HUDEP-2 (cell line): ENCODE data around the gene MRPL24.

ENCODE experiments used
- DNase-seq, 76 experiments: peaks; one replicate each; lab custom pipeline; 2025; ENCODE audit not compliant: unreplicated experiment in 76 of 76; lab: John Stamatoyannopoulos, UW

Gene MRPL24

DNA sequence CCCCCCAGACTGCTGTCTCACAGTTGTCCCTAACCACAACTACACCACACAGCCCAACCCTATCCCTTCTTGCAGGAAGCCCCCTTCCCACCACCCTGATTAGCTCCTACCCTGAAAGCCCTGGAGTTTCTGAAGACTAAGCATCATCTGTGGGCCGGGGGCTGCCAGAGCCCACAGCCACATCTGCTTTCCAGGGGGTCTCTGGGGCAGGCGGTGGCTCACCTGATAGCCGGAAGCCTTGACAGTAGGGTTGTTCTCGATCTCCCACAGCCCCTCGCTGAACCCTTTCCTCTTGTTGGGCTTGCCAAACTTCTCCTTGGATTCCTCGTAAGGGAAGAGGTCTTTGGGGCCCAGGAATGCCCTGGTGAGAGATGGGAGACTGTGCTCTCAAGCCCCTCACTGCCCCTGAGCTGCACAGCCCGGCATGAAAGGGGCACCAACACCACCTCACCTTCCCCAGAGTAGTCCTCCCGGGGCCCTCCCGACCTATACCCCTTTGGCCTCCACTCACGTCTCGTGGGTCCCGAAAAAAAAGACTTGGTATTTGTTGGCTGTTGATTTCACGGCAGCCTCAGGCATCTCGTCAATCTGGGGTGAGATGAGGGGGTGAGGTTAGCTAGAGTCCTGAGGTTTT lies 4.0 kb upstream of the MRPL24 start:
- DNase-seq: no peak

DNA sequence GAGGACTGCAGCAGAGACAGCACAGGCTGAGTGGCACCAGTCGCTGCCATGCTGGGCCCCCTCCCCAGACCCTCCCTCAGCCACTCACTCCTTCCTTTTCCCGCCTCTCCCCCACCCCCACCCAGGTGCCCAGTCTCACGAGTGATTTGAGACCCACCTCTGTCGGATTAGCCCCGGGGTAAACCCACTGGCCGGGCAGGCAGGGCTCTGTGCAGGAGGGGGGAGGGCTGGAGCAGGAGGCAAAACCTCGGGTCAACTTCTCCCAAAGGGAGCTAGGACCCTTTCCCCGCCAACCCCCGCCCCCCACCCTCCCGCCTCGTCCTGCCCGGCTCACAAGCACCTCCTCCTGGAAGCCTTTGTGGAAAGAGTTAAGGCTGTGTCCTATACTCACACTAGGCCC lies 3.5 kb upstream of the MRPL24 start:
- DNase-seq: no peak

DNA sequence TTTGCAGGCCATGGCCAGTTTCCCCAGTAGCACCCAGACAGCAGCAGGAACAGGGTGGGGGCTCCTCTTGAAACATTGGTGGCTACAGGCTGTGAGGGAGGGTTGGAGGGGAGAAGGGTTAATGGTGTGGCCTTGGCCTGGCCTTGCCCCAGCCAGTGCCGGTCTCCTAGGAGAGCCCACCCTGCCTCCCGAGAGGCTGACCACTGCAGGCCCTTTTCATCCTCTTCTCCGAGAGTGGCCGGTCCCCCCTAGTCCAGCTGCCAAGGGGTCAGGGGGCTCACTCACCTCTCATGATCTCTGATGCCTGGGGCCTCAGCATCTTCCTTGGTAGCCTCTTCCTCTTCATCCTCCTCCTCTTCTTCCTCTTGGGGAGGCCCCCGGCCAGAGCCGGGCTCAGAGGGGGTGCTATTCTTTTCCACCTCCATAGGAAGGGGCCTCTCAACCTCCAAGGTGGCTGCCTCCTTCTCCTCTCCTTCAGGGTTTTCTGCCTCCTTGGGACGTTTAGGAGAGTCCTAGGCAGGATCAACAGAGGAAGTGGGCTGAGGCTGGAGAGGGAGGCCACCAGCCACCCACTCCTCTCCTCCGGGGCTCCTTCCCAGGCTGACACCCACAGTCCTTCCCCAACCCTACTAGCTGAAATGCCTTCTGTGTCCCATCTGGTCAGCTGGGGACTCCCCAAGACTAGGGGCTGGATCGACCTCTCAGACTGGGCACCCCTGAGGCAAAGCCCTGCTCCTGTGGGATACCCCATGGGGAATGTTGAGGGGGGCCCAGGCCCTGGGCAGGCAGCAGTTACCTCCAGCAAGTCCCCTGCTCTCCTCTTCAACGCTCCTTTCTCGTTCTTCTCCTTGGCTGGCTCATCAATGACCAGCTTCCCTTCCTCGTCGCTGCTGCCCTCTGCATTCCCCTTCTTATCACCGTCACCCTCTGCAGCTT lies 2.7 kb upstream of the MRPL24 start:
- no peak for DNase-seq

DNA sequence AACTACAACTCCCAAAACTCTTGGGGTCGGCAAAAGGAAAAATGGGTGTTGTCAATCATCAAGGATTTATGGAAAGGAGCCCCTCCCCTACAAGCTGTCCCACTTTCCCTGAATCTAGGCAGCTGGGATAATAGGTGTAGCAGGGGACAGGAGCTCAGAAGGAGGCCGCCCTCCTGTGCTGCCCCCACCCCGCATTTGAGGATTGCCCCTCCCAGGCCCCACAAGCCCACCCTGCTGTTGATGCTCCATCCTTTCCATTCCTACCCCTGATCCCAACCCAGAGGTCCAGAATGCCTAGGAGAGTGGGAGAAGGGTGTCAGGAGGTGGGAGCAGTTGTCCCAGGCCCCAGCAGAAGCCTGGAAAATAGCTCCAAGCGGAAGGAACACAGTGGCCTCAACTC lies 1.9 kb upstream of the MRPL24 start:
- DNase-seq: no peak

DNA sequence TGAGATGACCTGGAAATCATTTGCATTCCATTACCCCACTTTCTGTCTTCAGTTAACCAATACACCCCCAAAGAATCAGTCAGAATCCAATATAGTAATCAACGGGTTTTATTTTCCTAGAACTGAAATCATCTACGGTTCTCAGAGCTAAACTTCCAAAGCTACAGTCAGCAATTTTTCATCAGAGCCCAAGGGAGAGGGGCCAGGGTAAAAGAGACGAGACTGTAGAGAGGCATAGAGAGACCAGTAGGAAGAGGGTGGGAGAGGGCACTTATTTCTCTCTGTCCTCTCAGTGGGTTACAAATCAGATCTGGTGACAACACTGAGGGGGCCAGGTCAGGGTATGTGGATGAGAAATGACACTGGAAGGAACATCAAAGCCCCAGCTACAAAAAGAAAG lies 1.1 kb upstream of the MRPL24 start:
- no peak for DNase-seq

DNA sequence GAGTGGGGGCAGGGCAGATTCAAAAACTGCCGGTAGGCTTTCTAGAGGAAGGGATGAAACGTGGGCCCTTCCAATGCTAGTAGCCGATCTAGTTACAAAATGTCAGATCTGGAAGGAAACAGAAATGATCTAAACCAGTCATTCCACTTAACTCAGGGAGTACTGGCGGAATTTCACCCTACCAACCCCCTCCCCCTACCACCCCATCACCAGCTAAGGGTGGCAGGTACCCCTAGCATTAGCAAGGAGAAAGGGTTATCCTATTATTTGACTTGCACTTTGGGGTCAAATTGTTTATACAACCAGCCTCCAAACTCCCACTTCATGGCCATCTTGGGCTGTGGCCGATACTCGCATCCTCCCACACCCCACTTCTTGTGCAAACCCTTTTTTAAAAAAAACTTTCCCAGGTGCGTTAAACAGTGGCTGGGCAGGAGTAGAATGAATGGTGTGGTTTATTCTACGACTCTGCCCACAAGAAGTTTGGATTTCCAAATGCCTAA lies 644 bp upstream of the MRPL24 start:
- no peak for DNase-seq

DNA sequence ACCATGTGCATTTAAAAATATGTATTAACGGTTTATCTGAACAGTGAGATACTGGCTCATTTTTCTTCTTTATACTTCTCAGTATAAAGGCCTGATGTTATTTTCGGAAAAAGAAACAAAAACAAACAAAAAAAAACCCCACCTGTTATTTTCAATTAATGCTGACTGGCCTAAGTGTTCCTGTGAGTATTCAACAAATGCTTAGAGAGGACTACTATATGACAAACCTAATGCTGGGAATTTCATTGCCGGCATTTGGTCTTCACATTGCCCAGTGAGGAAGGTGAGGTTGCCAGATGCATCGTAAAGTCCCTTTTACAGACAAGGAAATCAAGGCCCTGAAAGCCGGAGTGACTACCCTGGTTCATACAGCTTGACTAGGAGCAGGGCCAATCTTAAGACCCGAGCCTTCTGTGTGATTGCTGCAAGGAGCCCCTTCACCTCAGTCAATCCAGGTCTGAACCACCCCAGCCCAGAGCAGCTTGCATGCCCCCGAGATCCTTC lies 599 bp downstream of the MRPL24 start:
- peak in 10 of 76 experiments; percentile 10 to 65 (median 32) for DNase-seq

DNA sequence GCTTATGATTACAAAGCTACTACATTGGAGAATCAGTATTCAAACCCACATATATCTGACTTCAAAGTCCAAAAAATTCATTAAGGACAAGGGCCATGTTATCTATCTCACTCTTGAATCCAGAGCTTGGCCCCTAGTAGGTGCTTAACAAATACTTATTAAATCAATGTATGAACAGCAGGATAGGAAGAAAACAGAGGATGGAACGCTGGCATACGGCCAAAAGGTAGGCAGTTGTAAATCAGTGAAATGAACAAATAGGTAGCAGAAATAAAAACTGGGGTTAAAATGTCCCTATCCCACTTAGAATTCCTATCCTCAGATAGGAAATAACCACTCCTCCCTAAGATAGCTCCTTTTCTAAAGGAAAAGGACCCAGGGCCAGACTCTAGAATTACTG lies 2.0 kb downstream of the MRPL24 start:
- no peak for DNase-seq

DNA sequence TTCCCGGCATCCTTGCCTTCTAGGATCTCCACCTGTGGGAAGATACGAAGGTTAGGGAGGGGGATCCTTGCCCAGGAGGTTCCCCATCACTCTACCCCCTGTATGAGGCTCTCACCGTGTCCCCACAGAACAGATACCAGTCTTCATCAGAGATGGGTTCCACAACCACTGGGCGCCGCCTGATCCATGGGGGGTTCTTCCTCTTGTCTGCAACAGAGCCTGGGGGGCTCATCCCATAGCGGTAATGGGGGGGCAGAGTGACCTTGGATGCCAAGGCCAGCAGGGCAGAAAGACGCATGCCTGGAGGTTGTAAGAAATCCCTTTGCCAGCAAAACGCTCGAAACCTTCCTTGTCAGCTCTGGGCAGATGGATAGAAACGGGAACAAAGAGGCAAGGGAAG lies 2.5 kb downstream of the MRPL24 start:
- DNase-seq: no peak

DNA sequence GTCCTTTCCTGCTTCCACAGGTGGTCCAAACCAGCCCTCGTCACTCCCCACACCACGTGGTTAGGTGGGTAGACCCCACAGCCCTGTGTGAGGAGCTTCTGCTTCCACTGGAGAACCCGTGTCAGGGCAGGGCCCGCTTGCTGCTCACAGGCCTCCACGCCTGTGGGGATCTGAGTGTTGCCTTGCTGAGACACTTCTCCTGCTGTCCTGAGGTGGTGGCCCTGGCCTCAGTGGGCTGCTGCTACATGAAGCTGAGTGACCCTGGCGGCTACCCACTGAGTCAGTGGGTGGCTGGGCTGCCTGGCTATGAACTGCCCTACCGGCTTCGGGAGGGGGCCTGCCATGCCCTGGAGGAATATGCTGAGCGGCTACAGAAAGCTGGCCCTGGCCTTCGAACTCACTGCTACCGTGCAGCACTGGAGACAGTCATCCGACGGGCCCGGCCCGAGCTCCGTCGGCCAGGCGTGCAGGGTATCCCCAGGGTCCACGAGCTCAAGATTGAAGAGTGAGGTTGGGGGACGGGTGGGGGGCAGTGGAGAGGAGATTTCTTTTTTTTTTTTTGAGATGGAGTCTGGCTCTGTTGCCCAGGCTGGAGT lies 6.8 kb downstream of the MRPL24 start:
- no peak for DNase-seq

DNA sequence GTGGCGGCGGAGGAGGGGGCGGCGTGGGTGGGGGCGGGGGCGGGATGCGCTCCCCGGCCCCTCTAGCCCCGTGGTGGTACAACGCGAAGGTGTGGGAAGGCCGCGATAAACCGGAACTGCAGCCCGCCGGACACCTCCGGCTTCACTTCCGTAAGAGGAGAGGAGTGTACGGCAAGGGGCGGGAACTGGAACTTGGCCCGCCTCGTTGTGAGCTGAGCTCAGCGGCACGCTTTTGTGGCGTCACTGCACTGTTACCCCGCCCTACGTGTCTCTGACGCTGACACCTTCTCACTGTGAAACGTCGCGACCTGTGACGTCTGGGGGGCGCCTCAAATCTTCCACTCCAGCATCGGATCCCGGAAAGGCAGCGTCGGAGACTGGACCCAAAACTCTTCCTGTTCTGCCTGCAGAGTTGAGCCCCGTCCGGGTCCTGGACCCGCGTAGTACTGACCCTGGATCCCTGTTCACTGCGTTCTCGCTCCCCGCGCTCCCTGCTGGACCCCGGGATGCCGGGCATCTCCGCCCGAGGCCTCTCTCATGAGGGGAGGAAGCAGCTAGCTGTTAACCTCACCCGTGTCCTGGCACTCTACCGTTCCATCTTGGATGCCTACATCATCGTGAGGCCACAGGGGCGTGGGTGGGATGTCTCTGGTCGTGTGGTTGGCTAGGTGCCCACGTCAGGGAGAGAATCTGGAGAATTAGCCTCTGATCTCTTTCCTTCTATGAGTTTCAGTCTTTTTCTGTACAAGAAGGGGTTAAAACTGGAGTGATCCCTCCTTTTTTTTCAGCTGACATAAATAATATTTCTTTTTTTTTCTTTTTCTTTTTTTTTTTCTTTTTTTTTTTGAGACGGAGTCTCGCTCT lies 12.1 kb downstream of the MRPL24 start, which contains the start of gene ISG20L2:
TSS of gene ISG20L2 (minus strand) at position 168 of the 864 bp plus-strand sequence. CDS start 1,114 bp downstream, outside the sequence.
- peak in 74 of 76 experiments; percentile 73 to 96 (median 90) for DNase-seq

DNA sequence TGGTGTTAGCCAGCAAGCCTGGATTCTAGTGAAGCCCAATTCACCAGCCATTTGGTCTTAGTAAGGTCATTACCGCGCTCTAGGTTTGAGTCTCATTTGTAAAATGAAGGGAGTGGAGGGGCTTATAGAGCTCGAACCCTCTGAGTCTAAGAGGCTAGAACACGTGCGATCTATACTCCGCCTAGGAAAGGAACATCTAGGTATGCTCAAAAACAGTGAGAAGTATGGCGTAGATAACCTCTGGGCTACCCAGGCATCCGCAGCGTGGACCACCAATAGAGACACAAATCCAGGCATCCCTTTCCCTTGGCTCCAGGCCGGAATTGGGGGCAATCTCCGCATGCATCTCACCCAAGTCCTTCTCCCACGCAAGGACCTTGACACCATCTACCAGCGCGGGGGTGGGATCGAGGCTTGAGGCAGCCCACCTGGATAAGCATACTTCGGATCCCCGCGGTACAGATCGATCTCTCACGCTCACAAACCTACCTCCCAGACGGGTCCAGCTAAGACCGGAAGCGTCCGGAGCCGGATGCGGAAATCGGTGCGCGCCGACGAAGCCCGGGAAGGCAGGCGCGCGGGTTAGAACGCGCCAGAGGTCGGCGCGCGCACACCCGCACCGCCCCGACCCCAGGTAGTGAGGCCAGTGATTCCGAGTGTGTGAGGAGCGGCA lies 12.8 kb downstream of the MRPL24 start, which contains the start of gene METTL25B:
TSS of gene METTL25B (plus strand) at position 544 of the 673 bp plus-strand sequence. CDS start 636 bp downstream, outside the sequence.
- DNase-seq: peak in 71 of 76 experiments; percentile 35 to 94 (median 75)

DNA sequence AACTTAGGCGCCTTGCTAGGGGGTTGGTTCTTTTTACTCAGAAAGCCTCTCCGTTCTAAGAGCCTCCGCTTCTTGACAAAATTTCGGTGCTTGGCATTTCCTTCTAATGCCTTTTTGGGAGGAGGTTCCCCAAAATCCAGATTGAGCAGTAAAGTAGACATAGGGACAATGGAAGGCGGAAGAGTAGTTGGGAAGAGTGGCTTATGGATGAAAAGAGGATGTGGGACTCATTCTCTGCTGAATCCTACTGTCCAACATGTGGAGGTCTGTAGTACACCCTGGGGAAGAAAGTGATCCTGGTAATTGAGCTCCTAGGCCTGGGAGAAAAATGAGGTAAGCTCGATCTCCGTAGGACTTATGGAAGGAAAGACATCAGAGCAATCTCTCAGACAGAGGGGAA lies 13.4 kb downstream of the MRPL24 start:
- no peak for DNase-seq

DNA sequence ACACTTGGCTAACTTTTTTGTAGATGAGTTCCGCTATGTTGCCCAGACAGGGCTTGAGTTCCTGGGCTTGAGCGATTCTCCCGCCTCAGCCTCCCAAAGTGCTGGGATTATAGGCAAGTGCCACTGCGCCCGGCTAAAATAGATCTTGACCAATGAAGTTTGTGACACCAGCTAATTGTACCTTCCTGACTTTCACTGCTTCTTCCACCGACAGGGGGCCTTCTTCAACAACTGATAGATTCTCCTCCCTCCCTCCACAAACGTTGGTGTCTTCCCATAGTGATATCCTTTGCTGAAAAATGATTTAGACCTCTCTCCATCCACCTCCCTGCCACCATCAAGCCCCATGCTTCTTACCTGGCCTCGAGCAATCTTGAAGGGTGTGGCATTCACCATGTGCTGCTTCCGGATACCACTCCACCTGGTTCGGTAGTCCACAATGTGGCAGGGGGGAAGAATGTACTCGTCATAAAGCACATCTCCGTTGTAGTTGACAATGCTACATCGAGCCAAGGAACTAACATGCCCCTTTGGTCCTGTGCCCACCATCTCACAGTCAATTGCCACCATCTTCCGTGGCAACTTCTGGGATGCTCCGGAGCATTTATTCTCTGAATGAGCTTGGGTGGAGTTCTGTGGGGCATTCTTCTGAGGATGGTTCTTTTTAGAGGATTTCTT lies 14.2 kb downstream of the MRPL24 start:
- peak in 67 of 76 experiments; percentile 9 to 85 (median 54) for DNase-seq

DNA sequence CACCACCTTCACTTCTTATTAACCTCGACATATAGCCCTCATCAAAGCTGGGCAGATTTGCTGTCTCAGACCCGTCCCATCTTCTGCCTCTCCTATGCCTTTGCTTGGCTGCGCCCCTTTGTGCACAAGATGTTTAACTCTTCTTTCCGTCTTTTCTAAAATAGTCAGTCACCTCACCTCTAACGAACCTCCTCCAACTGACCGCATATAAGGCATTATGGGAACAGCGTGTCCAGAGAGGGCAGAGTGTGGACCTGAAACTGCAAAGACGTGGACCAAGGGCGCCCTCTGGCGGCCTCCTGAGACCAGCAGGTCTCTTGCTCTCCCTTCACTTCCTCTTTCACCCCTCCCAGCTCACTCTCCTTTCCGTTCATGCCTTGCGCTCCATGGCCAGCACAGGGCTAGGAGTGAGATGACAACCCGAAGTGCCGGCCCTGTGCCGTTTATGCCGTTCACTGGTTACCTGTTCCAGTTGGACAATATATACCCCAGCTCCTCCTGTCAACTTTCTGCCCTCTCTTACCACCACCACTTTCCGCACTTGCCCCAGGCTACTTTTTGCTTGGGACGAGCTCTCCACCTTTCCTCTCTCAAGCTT lies 15.1 kb downstream of the MRPL24 start:
- peak in 73 of 76 experiments; percentile 16 to 89 (median 73) for DNase-seq

DNA sequence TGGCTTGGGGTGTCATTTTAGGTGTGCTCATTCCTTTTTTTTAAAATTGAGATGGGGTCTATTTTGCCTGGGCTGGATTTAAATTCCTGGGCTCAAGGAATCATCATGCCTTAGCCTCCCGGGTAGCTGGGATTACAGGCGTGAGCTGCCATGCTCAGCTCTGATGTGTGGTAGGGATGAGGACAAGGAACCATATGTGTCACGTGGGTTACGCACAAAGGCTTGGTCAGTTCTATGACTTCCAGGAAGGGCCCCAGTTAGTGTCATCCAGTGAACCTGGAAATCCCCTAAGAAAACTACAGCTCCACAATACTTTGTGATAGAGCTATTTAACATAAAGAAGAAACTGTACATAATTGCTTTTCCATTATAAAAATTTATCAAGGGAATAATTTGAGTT lies 19.4 kb downstream of the MRPL24 start:
- DNase-seq: no peak

DNA sequence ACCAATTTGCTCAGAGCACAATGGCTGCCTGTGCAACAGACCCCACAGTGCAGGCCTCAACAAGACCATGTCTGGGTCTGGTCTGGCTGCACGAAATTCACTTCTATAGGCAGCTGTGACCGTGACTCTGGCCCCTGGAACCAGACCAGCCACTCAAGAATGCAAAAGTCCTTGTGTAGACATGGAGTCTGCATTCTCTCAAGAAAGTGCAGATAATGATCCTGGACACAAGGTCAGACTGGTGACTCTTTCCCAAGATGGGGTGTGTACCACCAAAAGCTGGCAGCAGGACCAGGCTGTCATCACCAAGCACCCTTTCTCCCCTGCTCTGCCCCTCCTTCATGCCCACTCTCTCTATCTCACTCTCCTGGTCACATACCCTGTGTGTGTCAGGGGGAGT lies 19.8 kb downstream of the MRPL24 start:
- DNase-seq: no peak

DNA sequence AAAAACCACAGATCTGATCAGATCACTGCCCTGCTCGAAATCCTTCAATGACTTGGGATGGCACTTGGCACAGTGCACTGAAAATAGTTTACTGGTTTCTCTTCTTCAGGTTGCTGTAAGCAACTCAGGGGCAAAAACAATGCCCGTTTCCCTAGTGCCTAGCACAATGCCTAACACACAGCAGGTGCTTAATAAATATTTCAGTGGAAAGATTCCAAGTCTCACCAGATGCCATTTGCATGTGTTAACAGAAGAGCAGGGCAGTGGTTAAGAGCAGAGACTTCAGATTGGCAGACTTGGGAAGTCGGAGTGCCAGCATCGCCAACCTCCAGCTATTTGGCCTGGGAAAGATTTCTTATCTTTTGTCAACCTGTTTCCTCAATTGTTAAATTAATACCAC lies 23.5 kb downstream of the MRPL24 start:
- no peak for DNase-seq
